GM23338 (cell line): ENCODE results near the gene TNF. TPM values are rescaled to one million over a fixed set of nuclear protein-coding genes. Genes with fewer than 3 reads are reported as not detected.
A peak's percentile ranks its signal among the peaks of the same experiment; 100 is the strongest.

Experiments used
- ATAC-seq: fragments of 200-7000 bp; cut with Tn5 transposase; 3 replicates; pipeline ENCODE4 v1.9.1; 2020
- DNase-seq: peaks from one replicate; pipeline ENCODE4 v3.0.0-alpha.2; 2015; ENCODE audit warnings: low spot score
- H2AFZ ChIP-seq: fragments of 200-600 bp; sonication (generic); 2 replicates; pipeline ENCODE4 v1.8.0; 2016; ENCODE audit warnings: antibody characterized with exemption, mild to moderate bottlenecking, moderate library complexity
- H3F3A ChIP-seq: fragments of 200-600 bp; sonication (generic); replicated peaks from 2 replicates; pipeline ENCODE4 v1.8.0; 2017; ENCODE audit warnings: antibody characterized with exemption, mixed run types, low read depth
- H3K27ac ChIP-seq: fragments of 200-600 bp; sonication (generic); 2 replicates; pipeline ENCODE4 v1.6.1; 2016; ENCODE audit warnings: low read depth
- H3K27me3 ChIP-seq: fragments of 200-600 bp; sonication (generic); 2 replicates; pipeline ENCODE4 v1.8.0; 2016; ENCODE audit warnings: mild to moderate bottlenecking, mixed run types, moderate library complexity; ENCODE audit not compliant: insufficient read depth
- H3K36me3 ChIP-seq: fragments of 200-600 bp; sonication (generic); 2 replicates; pipeline ENCODE4 v1.8.0; 2016; ENCODE audit warnings: mild to moderate bottlenecking; ENCODE audit not compliant: insufficient read depth
- H3K4me1 ChIP-seq: fragments of 200-600 bp; sonication (generic); 2 replicates; pipeline ENCODE4 v1.8.0; 2016; ENCODE audit warnings: mild to moderate bottlenecking, moderate library complexity; ENCODE audit not compliant: insufficient read depth
- H3K4me2 ChIP-seq: fragments of 200-600 bp; sonication (generic); 2 replicates; pipeline ENCODE4 v1.7.1; 2017; ENCODE audit warnings: mixed run types
- H3K4me3 ChIP-seq: fragments of 200-600 bp; sonication (generic); 2 replicates; pipeline ENCODE4 v1.6.1; 2016; ENCODE audit warnings: mixed run types
- H3K79me2 ChIP-seq: fragments of 200-600 bp; sonication (generic); replicated peaks from 2 replicates; pipeline ENCODE4 v1.8.0; 2017; ENCODE audit warnings: mild to moderate bottlenecking; ENCODE audit not compliant: insufficient read depth
- H3K9me2 ChIP-seq: fragments of 200-600 bp; sonication (generic); 2 replicates; pipeline ENCODE4 v1.8.0; 2017; ENCODE audit not compliant: insufficient read depth
- H4K20me1 ChIP-seq: fragments of 200-600 bp; sonication (generic); replicated peaks from 2 replicates; pipeline ENCODE4 v1.8.0; 2017; ENCODE audit warnings: mild to moderate bottlenecking; ENCODE audit not compliant: insufficient read depth
- H3K27ac Mint-ChIP-seq: 2 replicates; pipeline ENCODE4 v1.8.0; 2020; ENCODE audit warnings: inconsistent platforms, mild to moderate bottlenecking, moderate library complexity, mixed read lengths
- H3K27me3 Mint-ChIP-seq: 3 replicates; pipeline ENCODE4 v1.8.0; 2022; ENCODE audit warnings: low read depth, mild to moderate bottlenecking, moderate library complexity, mixed read lengths, inconsistent platforms; ENCODE audit not compliant: insufficient read depth, poor library complexity
- H3K36me3 Mint-ChIP-seq: 3 replicates; pipeline ENCODE4 v1.8.0; 2021; ENCODE audit warnings: low read depth, mild to moderate bottlenecking, inconsistent platforms, moderate library complexity, mixed read lengths
- H3K4me1 Mint-ChIP-seq: 3 replicates; pipeline ENCODE4 v1.8.0; 2020; ENCODE audit warnings: mild to moderate bottlenecking, inconsistent platforms, mixed read lengths
- H3K4me3 Mint-ChIP-seq: 3 replicates; pipeline ENCODE4 v1.8.0; 2021; ENCODE audit warnings: moderate library complexity, mild to moderate bottlenecking, inconsistent platforms, mixed read lengths
- H3K9me3 Mint-ChIP-seq: 3 replicates; pipeline ENCODE4 v1.8.0; 2020; ENCODE audit warnings: moderate library complexity, mild to moderate bottlenecking, inconsistent platforms, mixed read lengths
- CREB1 ChIP-seq: fragments of 250-450 bp; sonication (Bioruptor Pico); IDR thresholded peaks from 2 replicates; pipeline ENCODE4 v1.5.0; 2020; ENCODE audit warnings: low read depth, mild to moderate bottlenecking, moderate library complexity
- ETS1 ChIP-seq: IDR thresholded peaks from 2 replicates; pipeline ENCODE4 v1.6.1; 2016; ENCODE audit warnings: antibody characterized with exemption
- EZH2 ChIP-seq: fragments of 200-600 bp; sonication (generic); IDR thresholded peaks from one replicate; pipeline ENCODE4 v1.8.0; 2017; ENCODE audit warnings: antibody characterized with exemption, mild to moderate bottlenecking, low read depth; ENCODE audit not compliant: unreplicated experiment
- NANOG ChIP-seq: IDR thresholded peaks from 2 replicates; pipeline ENCODE4 v1.6.1; 2016; ENCODE audit warnings: antibody characterized with exemption, borderline replicate concordance
- ZNF114 ChIP-seq: fragments of 250-450 bp; sonication (Bioruptor Pico); IDR thresholded peaks from 2 replicates; pipeline ENCODE4 v1.5.0; 2020; ENCODE audit warnings: mild to moderate bottlenecking, moderate library complexity
- ZNF462 ChIP-seq: fragments of 250-450 bp; sonication (Bioruptor Pico); IDR thresholded peaks from 2 replicates; pipeline ENCODE4 v1.5.0; 2020; ENCODE audit warnings: mild to moderate bottlenecking, moderate library complexity
- polyA plus RNA-seq: library from polyadenylated mRNA; unstranded; fragments of >200 nt; fragmentation: Nextera tagmentation; extraction: Ambion mirVana; gene quantifications from 2 replicates; pipeline ENCODE4 v1.2.1, GENCODE V29; 2016
- total RNA-seq: library from RNA; depleted of rRNA; stranded (reverse); fragments of >200 nt; shearing (Covaris generic); gene quantifications from 2 replicates; pipeline ENCODE4 v1.2.3, GENCODE V29; 2014

TNF gene
- total and polyA plus RNA-seq, 2 experiments from 2014 or later, result 0.11 TPM; not detected in 1

GRCh38 chr6:31622684-31623091 is 47.3 kb downstream of the TNF start (continued):
- TF ChIP-seq ZNF462 (no peak), EZH2 (no peak), CREB1 (CRISPR knock-in tag) (no peak), ETS1 (no peak)

- Histone ChIP-seq H4K20me1 (peaks cover 52% of the 10 kb centered on the region), H3K27ac (peak overlapping the region; percentile 66), H3K79me2 (peaks cover 64% of the 10 kb centered on the region), H3K4me2 (no peak overlapping the region), H3K36me3 (peaks cover 66% of the 10 kb centered on the region), H3K4me1 (peaks cover 15% of the 10 kb centered on the region), H3K27me3 (no peaks in the 10 kb centered on the region), H2AFZ (no peak overlapping the region), H3K4me3 (no peak overlapping the region), H3K9me2 (no peaks in the 10 kb centered on the region), H3F3A (peaks cover 47% of the 10 kb centered on the region)
- no peak overlapping the region for H3K4me3 Mint-ChIP-seq
- peaks cover 6% of the 10 kb centered on the region for H3K9me3 Mint-ChIP-seq
- peaks cover 24% of the 10 kb centered on the region for H3K27me3 Mint-ChIP-seq
- H3K4me1 Mint-ChIP-seq, result peaks cover 9% of the 10 kb centered on the region
- ATAC-seq (no peak), DNase-seq (no peak)
- TF ChIP-seq ZNF114 (CRISPR knock-in tag) (no peak), NANOG (no peak), ETS1 (no peak)
- no peak overlapping the region for H3K27ac Mint-ChIP-seq
- peaks cover 86% of the 10 kb centered on the region for H3K36me3 Mint-ChIP-seq
These were observed 48.7 kb downstream of the TNF start for GRCh38 chr6:31624070-31624469.
